Stimulated activated memory B cell treated with anti-CD40 and anti-IgM and Interleukin-4, amounts not matched to agents 10 μg/mL and 1 μg/mL and 100 μg/mL, for 72 hours (primary cell): ENCODE data around the gene NFKBIA.
"Not testable (repeated sequence)": the region's sequence is repeated elsewhere in the genome, so short reads cannot be mapped to it uniquely, and the experiment has no call there.

Experiments
- ATAC-seq: fragments of 150-1000 bp; cut with Tn5 transposase; 2 replicates; pipeline ENCODE4 v1.10.0; 2021
- H3K27ac Mint-ChIP-seq: one replicate; pipeline ENCODE4 v1.8.0; 2022; ENCODE audit warnings: mild to moderate bottlenecking, mixed read lengths
- H3K27me3 Mint-ChIP-seq: one replicate; pipeline ENCODE4 v1.8.0; 2022; ENCODE audit warnings: mixed read lengths
- H3K36me3 Mint-ChIP-seq: one replicate; pipeline ENCODE4 v1.8.0; 2022; ENCODE audit warnings: mixed read lengths
- H3K4me1 Mint-ChIP-seq: one replicate; pipeline ENCODE4 v1.8.0; 2022; ENCODE audit warnings: mixed read lengths
- H3K4me3 Mint-ChIP-seq: one replicate; pipeline ENCODE4 v1.8.0; 2022; ENCODE audit warnings: mild to moderate bottlenecking, moderate library complexity, mixed read lengths
- H3K9me3 Mint-ChIP-seq: one replicate; pipeline ENCODE4 v1.8.0; 2022; ENCODE audit warnings: mixed read lengths

Gene NFKBIA

GRCh38 chr14:35388656-35389314 lies 15.8 kb downstream of the NFKBIA start:
- Mint-ChIP-seq H3K4me3 (no peak overlapping the region), H3K4me1 (peaks cover 6% of the 10 kb centered on the region), H3K27me3 (no peaks in the 10 kb centered on the region), H3K36me3 (no peaks in the 10 kb centered on the region), H3K9me3 (no peaks in the 10 kb centered on the region), H3K27ac (no peak overlapping the region)
- no peak for ATAC-seq

- Mint-ChIP-seq H3K9me3 (no peaks in the 10 kb centered on the region), H3K36me3 (no peaks in the 10 kb centered on the region), H3K27me3 (peaks cover 7% of the 10 kb centered on the region), H3K4me1 (peaks cover 10% of the 10 kb centered on the region), H3K4me3 (no peak overlapping the region), H3K27ac (no peak overlapping the region)
- no peak for ATAC-seq
Observed at GRCh38 chr14:35387713-35388579, 16.6 kb downstream of the NFKBIA start.

- no peaks in the 10 kb centered on the region for H3K9me3 Mint-ChIP-seq
- H3K4me1 Mint-ChIP-seq = peaks cover 10% of the 10 kb centered on the region
- H3K36me3 Mint-ChIP-seq = no peaks in the 10 kb centered on the region
- peaks cover 8% of the 10 kb centered on the region for H3K27me3 Mint-ChIP-seq
- H3K4me3 Mint-ChIP-seq = no peak overlapping the region
- no peak for ATAC-seq
- H3K27ac Mint-ChIP-seq = no peak overlapping the region
Observed at GRCh38 chr14:35387219-35387618, 17.3 kb downstream of the NFKBIA start.

- no peak overlapping the region for H3K4me3 Mint-ChIP-seq
- H3K9me3 Mint-ChIP-seq = no peaks in the 10 kb centered on the region
- H3K27me3 Mint-ChIP-seq = peaks cover 8% of the 10 kb centered on the region
- no peaks in the 10 kb centered on the region for H3K36me3 Mint-ChIP-seq
- no peak for ATAC-seq
- no peak overlapping the region for H3K27ac Mint-ChIP-seq
- peaks cover 10% of the 10 kb centered on the region for H3K4me1 Mint-ChIP-seq
Observed at GRCh38 chr14:35386673-35387125, 17.9 kb downstream of the NFKBIA start.

GRCh38 chr14:35385042-35385839 lies 19.3 kb downstream of the NFKBIA start:
- Mint-ChIP-seq H3K9me3 (no peaks in the 10 kb centered on the region), H3K4me3 (no peak overlapping the region), H3K4me1 (peaks cover 5% of the 10 kb centered on the region), H3K27me3 (peaks cover 8% of the 10 kb centered on the region), H3K36me3 (no peaks in the 10 kb centered on the region), H3K27ac (no peak overlapping the region)
- ATAC-seq = no peak

GRCh38 chr14:35384455-35385041 lies 20.0 kb downstream of the NFKBIA start:
- H3K27ac Mint-ChIP-seq = no peak overlapping the region
- no peak for ATAC-seq
- H3K27me3 Mint-ChIP-seq = peaks cover 8% of the 10 kb centered on the region

GRCh38 chr14:35383569-35384454 lies 20.7 kb downstream of the NFKBIA start:
- no peak overlapping the region for H3K4me3 Mint-ChIP-seq
- peaks cover 8% of the 10 kb centered on the region for H3K27me3 Mint-ChIP-seq
- H3K4me1 Mint-ChIP-seq = peaks cover 5% of the 10 kb centered on the region
- H3K9me3 Mint-ChIP-seq = no peaks in the 10 kb centered on the region
- ATAC-seq = no peak
- no peak overlapping the region for H3K27ac Mint-ChIP-seq
- H3K36me3 Mint-ChIP-seq = no peaks in the 10 kb centered on the region

More at GRCh38 chr14:35384455-35385041, 20.0 kb downstream of the NFKBIA start:
- H3K36me3 Mint-ChIP-seq = no peaks in the 10 kb centered on the region
- no peaks in the 10 kb centered on the region for H3K9me3 Mint-ChIP-seq
- H3K4me3 Mint-ChIP-seq = no peak overlapping the region
- H3K4me1 Mint-ChIP-seq = peaks cover 5% of the 10 kb centered on the region

- Mint-ChIP-seq H3K4me1 (peaks cover 5% of the 10 kb centered on the region), H3K27ac (no peak overlapping the region), H3K4me3 (no peak overlapping the region), H3K36me3 (no peaks in the 10 kb centered on the region), H3K9me3 (no peaks in the 10 kb centered on the region), H3K27me3 (peaks cover 8% of the 10 kb centered on the region)
- no peak for ATAC-seq
Observed at GRCh38 chr14:35380794-35381193, 23.8 kb downstream of the NFKBIA start.

- H3K27ac Mint-ChIP-seq, H3K9me3 Mint-ChIP-seq, ATAC-seq, H3K4me1 Mint-ChIP-seq, H3K4me3 Mint-ChIP-seq, H3K36me3 Mint-ChIP-seq, H3K27me3 Mint-ChIP-seq: not testable (repeated sequence)
Observed at GRCh38 chr14:35379234-35379933, 25.2 kb downstream of the NFKBIA start.

GRCh38 chr14:35378425-35379233 lies 25.9 kb downstream of the NFKBIA start:
- Mint-ChIP-seq H3K27ac (no peak overlapping the region), H3K4me3 (no peak overlapping the region), H3K27me3 (peaks cover 7% of the 10 kb centered on the region), H3K36me3 (no peaks in the 10 kb centered on the region), H3K4me1 (peaks cover 4% of the 10 kb centered on the region), H3K9me3 (no peaks in the 10 kb centered on the region)
- no peak for ATAC-seq

- Mint-ChIP-seq H3K4me3 (no peak overlapping the region), H3K36me3 (no peaks in the 10 kb centered on the region), H3K27me3 (no peaks in the 10 kb centered on the region), H3K9me3 (peaks cover 5% of the 10 kb centered on the region), H3K27ac (no peak overlapping the region), H3K4me1 (no peaks in the 10 kb centered on the region)
- ATAC-seq = peak; percentile 31
Observed at GRCh38 chr14:35375558-35376025, 29.0 kb downstream of the NFKBIA start.

- Mint-ChIP-seq H3K4me1 (peaks cover 1% of the 10 kb centered on the region), H3K36me3 (no peaks in the 10 kb centered on the region), H3K27ac (no peak overlapping the region), H3K9me3 (peaks cover 5% of the 10 kb centered on the region), H3K27me3 (no peaks in the 10 kb centered on the region), H3K4me3 (no peak overlapping the region)
- ATAC-seq = no peak
Observed at GRCh38 chr14:35374263-35374712, 30.3 kb downstream of the NFKBIA start.

GRCh38 chr14:35373208-35373607 lies 31.3 kb downstream of the NFKBIA start:
- not testable (repeated sequence) for H3K27ac Mint-ChIP-seq, H3K27me3 Mint-ChIP-seq, H3K9me3 Mint-ChIP-seq, H3K4me3 Mint-ChIP-seq, H3K4me1 Mint-ChIP-seq, H3K36me3 Mint-ChIP-seq, ATAC-seq
